OCI-LY1 (cell line): ENCODE data around the gene RAB18.
A peak's percentile ranks its signal among the peaks of the same experiment; 100 is the strongest.

ENCODE experiments used
- H2AFZ ChIP-seq: fragments of 200-600 bp; sonication (generic), shearing (Covaris generic); 2 replicates; pipeline ENCODE4 v1.6.0; 2014; ENCODE audit warnings: antibody characterized with exemption, mild to moderate bottlenecking, low read length
- H3F3A ChIP-seq: fragments of 200-600 bp; sonication (generic), shearing (Covaris generic); 2 replicates; pipeline ENCODE4 v1.6.0; 2014; ENCODE audit warnings: mild to moderate bottlenecking, antibody characterized with exemption, low read length, moderate library complexity; ENCODE audit not compliant: insufficient read depth
- H3K27ac ChIP-seq: fragments of 200-600 bp; sonication (generic); 2 replicates; pipeline ENCODE4 v1.5.1; 2014; ENCODE audit warnings: low read length, mixed run types, mild to moderate bottlenecking, low read depth; ENCODE audit not compliant: poor library complexity, severe bottlenecking
- H3K27me3 ChIP-seq: fragments of 200-600 bp; sonication (generic); 2 replicates; pipeline ENCODE4 v1.6.0; 2014; ENCODE audit warnings: antibody characterized with exemption, mild to moderate bottlenecking, low read length, moderate library complexity; ENCODE audit not compliant: insufficient read depth
- H3K36me3 ChIP-seq: fragments of 200-600 bp; sonication (generic); 2 replicates; pipeline ENCODE4 v1.6.1; 2014; ENCODE audit warnings: mild to moderate bottlenecking, antibody characterized with exemption, low read length, moderate library complexity, mixed read lengths; ENCODE audit not compliant: insufficient read depth
- H3K4me1 ChIP-seq: fragments of 200-600 bp; sonication (generic); 2 replicates; pipeline ENCODE4 v1.5.1; 2014; ENCODE audit warnings: mild to moderate bottlenecking, low read length, moderate library complexity; ENCODE audit not compliant: insufficient read depth, severe bottlenecking
- H3K4me2 ChIP-seq: fragments of 200-600 bp; sonication (generic), shearing (Covaris generic); 2 replicates; pipeline ENCODE4 v1.6.1; 2014; ENCODE audit warnings: low read length
- H3K4me3 ChIP-seq: fragments of 200-600 bp; sonication (generic); 2 replicates; pipeline ENCODE4 v1.5.1; 2014; ENCODE audit warnings: low read length, low read depth, mild to moderate bottlenecking, mixed read lengths; ENCODE audit not compliant: poor library complexity, severe bottlenecking
- H3K79me2 ChIP-seq: fragments of 200-600 bp; shearing (Covaris generic); 2 replicates; pipeline ENCODE4 v1.6.1; 2016; ENCODE audit warnings: mixed run types, low read length, mixed read lengths; ENCODE audit not compliant: insufficient read depth
- H3K9ac ChIP-seq: fragments of 200-600 bp; sonication (generic), shearing (Covaris generic); 2 replicates; pipeline ENCODE4 v1.6.1; 2014; ENCODE audit warnings: mild to moderate bottlenecking, low read length, mixed read lengths
- H3K9me2 ChIP-seq: fragments of 200-600 bp; sonication (generic), shearing (Covaris generic); 2 replicates; pipeline ENCODE4 v1.6.1; 2014; ENCODE audit warnings: low read depth, mild to moderate bottlenecking, low read length, mixed read lengths
- H3K9me3 ChIP-seq: fragments of 200-600 bp; shearing (Covaris generic); 2 replicates; pipeline ENCODE4 v1.6.1; 2014; ENCODE audit warnings: low read length, mixed read lengths
- H4K20me1 ChIP-seq: fragments of 200-600 bp; sonication (generic), shearing (Covaris generic); 2 replicates; pipeline ENCODE4 v1.6.0; 2016; ENCODE audit warnings: mild to moderate bottlenecking, low read length; ENCODE audit not compliant: insufficient read depth
- CTCF ChIP-seq: fragments of 200-600 bp; sonication (generic), shearing (Covaris generic); IDR thresholded peaks from 2 replicates; pipeline ENCODE4 v1.5.1; 2017; ENCODE audit warnings: mild to moderate bottlenecking, antibody characterized with exemption, low read length, moderate library complexity, mixed read lengths
- EZH2 ChIP-seq: fragments of 200-600 bp; sonication (generic), shearing (Covaris generic); IDR thresholded peaks from 2 replicates; pipeline ENCODE4 v1.8.0; 2017; ENCODE audit warnings: borderline replicate concordance, mixed run types, mild to moderate bottlenecking, antibody characterized with exemption, low read length, moderate library complexity, mixed read lengths

The RAB18 gene

GRCh38 chr10:27504007-27504807, at the start of gene RAB18:
RAB18 (plus strand) TSS chr10:27504304; CDS start chr10:27504370, 66 bp downstream.
- Histone ChIP-seq H2AFZ (peak within 1 kb of the TSS; percentile 61), H3K9me3 (no peaks in the 10 kb centered on the region), H3K9me2 (no peaks in the 10 kb centered on the region), H3K27me3 (no peaks in the 10 kb centered on the region), H3K4me3 (peak within 1 kb of the TSS; percentile 72), H3K4me1 (peaks cover 24% of the 10 kb centered on the region), H3K27ac (peak within 1 kb of the TSS; percentile 30), H3K4me2 (peak within 1 kb of the TSS; percentile 92), H3K9ac (peak within 1 kb of the TSS; percentile 80), H3K36me3 (peaks cover 4% of the 10 kb centered on the region; the same call in 1 of the 2 replicates), H3F3A (no peaks in the 10 kb centered on the region), H4K20me1 (no peaks in the 10 kb centered on the region), H3K79me2 (peaks cover 48% of the 10 kb centered on the region)
- TF ChIP-seq EZH2 (no peak), CTCF (no peak; the same call in 1 of the 2 replicates)

- Histone ChIP-seq H4K20me1 (no peaks in the 10 kb centered on the region; the same call in 1 of the 2 replicates), H3K9me3 (no peaks in the 10 kb centered on the region), H3K79me2 (no peaks in the 10 kb centered on the region), H3K27me3 (no peaks in the 10 kb centered on the region), H3K9ac (no peak overlapping the region), H3K4me3 (no peak overlapping the region), H3F3A (no peaks in the 10 kb centered on the region), H3K36me3 (no peaks in the 10 kb centered on the region), H3K27ac (no peak overlapping the region), H2AFZ (no peak overlapping the region), H3K4me1 (no peaks in the 10 kb centered on the region), H3K9me2 (no peaks in the 10 kb centered on the region), H3K4me2 (no peak overlapping the region)
- TF ChIP-seq CTCF (no peak), EZH2 (no peak)
Observed at GRCh38 chr10:27454837-27455236, 49.3 kb upstream of the RAB18 start.

GRCh38 chr10:27457261-27457945, 46.7 kb upstream of the RAB18 start:
- Histone ChIP-seq H3K79me2 (no peaks in the 10 kb centered on the region), H2AFZ (no peak overlapping the region), H3K27ac (no peak overlapping the region), H3K4me1 (no peaks in the 10 kb centered on the region), H3F3A (no peaks in the 10 kb centered on the region), H3K9ac (no peak overlapping the region), H4K20me1 (no peaks in the 10 kb centered on the region; the same call in 1 of the 2 replicates), H3K4me3 (no peak overlapping the region), H3K4me2 (no peak overlapping the region), H3K9me3 (no peaks in the 10 kb centered on the region), H3K9me2 (no peaks in the 10 kb centered on the region), H3K36me3 (no peaks in the 10 kb centered on the region), H3K27me3 (no peaks in the 10 kb centered on the region)
- no peak for TF ChIP-seq EZH2
- TF ChIP-seq CTCF = no peak
